ENCODE results near the gene GPR84. TPM values are rescaled to one million over a fixed set of nuclear protein-coding genes. Genes with fewer than 3 reads are reported as not detected.

Gene GPR84
- total RNA-seq, 4 donors from 2014 or later: not detected

DNA sequence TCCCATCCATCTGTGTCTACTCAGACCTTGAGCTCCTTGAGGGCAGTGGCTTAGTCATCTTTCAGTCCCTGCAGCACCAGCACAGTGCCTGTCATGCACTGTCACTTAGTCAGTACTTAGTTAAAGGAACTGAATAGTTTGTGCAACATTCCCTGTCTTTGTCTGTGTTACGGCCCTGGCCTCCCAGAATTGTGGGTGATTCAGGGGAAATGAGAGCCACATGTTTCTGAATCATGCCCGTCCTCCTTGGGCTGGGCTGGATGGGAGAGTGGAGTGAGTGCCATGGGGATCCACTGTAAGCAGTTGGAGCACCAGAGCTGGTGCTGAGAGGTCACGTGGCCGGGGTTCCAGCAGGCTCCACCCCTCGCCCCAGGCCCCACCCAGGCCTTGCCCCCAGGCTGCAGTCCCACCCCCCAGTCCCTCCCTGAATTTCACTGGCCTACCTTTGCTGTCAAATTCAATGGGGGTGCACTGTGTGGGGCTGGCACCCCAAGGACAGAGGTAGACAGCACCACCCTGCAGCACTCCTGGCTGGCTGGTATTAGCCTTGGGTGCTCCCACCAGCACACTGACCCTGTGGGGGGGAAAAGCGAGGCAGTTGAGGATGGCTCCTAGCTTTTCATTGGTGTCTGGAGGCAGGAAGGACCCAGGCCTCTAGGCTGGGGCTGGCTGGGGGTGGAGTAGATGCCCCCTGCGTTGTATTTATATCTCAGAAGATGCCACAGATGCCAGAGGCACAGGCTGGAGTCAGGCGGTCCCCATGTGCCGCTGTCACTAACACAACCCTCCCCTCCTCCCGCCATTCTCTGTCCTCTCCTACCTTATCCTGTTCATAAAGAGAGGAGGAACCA, 47.3 kb upstream of the GPR84 start:
- TF ChIP-seq EP300 (IDR thresholded peaks at IDR 0.05; ENCODE audit: low read depth) (no peak), POLR2AphosphoS5 (IDR thresholded peaks at IDR 0.05) (no peak)
- peak; percentile 41 for DNase-seq
- 56 to 69% methylated on average over 3 to 10 of the region's 10 CpGs for WGBS, 2 donors (ENCODE audit: low coverage in 1 of 2)
- peaks cover 22 to 64% (median 37%) of the 10 kb centered on the region in 4 donors for H3K4me1 ChIP-seq
- H3K36me3 ChIP-seq: peaks cover 0 to 5% (median 0%) of the 10 kb centered on the region in 4 donors
- intact Hi-C loops (cut with DNase I; ENCODE audit: low total_unique reads) (no loop called here), in situ Hi-C loops (cut with MboI; ENCODE audit: low pct_ligation_motif_present in 1 of 4, low pct_unique_long_range_greater_than_20kb in 1 of 4, low sequenced_read_pairs in 3 of 4) (no loop called here)
- H3K4me3 ChIP-seq: peak overlapping the region in 2 of 4 donors; percentile 17 to 98
- peaks cover under 1% of the 10 kb centered on the region for H3K27me3 ChIP-seq
- H3K9me3 ChIP-seq: no peaks in the 10 kb centered on the region
- H3K27ac ChIP-seq: peak overlapping the region; percentile 75 to 97 (median 88)

DNA sequence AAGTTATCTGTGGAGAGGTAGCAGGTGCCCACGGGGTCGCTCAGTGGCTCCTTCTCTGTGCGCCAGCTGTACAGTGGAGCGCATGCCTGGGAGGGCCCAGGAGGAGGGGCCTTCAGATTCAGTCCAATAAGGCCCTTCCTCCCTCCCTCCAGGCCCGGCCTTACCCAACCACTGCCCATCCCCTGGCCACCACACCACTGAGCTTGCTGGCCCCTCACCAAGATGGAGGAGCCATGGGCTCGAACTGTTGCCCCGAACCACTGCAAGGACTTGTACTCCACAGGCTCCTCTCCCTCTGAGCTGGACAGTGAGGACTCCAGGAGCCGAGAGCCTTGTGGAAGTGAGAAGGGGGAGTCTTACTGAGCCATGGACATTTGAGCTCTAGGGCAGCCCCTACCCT, 45.0 kb upstream of the GPR84 start:
- 87% methylated on average over 8 of the region's 8 CpGs; no CpG with 5 or more reads in 1 of the 2 donors for WGBS, 2 donors (ENCODE audit: low coverage in 1 of 2)

DNA sequence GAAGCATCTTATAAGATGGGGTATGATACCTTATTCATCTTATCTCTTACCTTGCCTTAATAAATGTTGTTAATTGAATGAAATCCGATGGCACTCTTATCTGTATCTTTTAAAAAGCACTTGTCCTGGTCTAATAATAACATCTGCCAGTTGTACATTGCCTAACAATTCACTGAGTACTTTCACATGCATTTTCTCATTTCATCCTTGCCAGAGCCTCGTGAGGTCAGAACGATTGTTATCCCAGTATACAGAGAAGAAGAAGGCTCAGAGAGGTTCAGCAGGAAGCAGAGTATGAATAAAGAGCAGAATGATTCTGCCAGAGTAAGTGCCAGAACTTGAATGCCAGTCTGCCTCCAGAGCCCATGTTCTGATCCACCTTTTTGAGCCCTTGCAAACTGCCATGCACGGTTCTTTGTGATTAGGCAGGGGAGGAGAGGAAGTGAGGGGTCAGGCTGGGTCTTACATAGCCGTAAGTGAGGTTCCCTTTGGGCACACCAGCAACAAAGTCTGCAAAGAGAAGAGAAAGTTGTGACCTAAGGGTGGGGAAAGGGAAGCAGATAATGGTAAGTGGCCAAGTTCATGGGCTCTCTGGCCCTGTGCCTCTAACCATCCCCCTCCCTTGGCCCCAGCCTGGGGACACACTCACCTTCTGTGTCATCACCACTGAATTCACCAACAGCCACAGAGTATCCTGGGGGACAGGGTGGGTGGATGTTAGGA, 43.1 kb upstream of the GPR84 start:
- no peaks in the 10 kb centered on the region for H3K9me3 ChIP-seq
- peaks cover 0 to 27% (median 9%) of the 10 kb centered on the region in 4 donors for H3K36me3 ChIP-seq
- intact Hi-C loops (cut with DNase I; ENCODE audit: low total_unique reads) (no loop called here), in situ Hi-C loops (cut with MboI; ENCODE audit: low pct_ligation_motif_present in 1 of 4, low pct_unique_long_range_greater_than_20kb in 1 of 4, low sequenced_read_pairs in 3 of 4) (no loop called here)
- H3K4me1 ChIP-seq: peaks cover 8 to 21% (median 11%) of the 10 kb centered on the region in 4 donors
- no peak for TF ChIP-seq POLR2A (IDR thresholded peaks at IDR 0.05)
- peak in 1 of 3 donors; percentile 37 for TF ChIP-seq POLR2AphosphoS5 (IDR thresholded peaks at IDR 0.05)
- no peak for TF ChIP-seq CTCF (IDR thresholded peaks at IDR 0.05)
- DNase-seq: no peak
- WGBS, 2 donors (ENCODE audit: low coverage in 1 of 2): 55 to 59% methylated on average over 4 to 5 of the region's 5 CpGs
- H3K27ac ChIP-seq: peak overlapping the region; percentile 18 to 55 (median 42)
- H3K4me3 ChIP-seq: no peak overlapping the region
- H3K27me3 ChIP-seq: no peaks in the 10 kb centered on the region

More for the DNA sequence above, 45.0 kb upstream of the GPR84 start:
- in situ Hi-C loops (cut with MboI; ENCODE audit: low pct_ligation_motif_present in 1 of 4, low pct_unique_long_range_greater_than_20kb in 1 of 4, low sequenced_read_pairs in 3 of 4) (no loop called here), intact Hi-C loops (cut with DNase I; ENCODE audit: low total_unique reads) (no loop called here)
- Histone ChIP-seq H3K27ac (peak overlapping the region; percentile 7 to 55 (median 20)), H3K27me3 (no peaks in the 10 kb centered on the region), H3K4me3 (no peak overlapping the region), H3K36me3 (peaks cover 0 to 13% (median 2%) of the 10 kb centered on the region in 4 donors), H3K4me1 (peaks cover 19 to 40% (median 28%) of the 10 kb centered on the region in 4 donors), H3K9me3 (no peaks in the 10 kb centered on the region)
- no peak for TF ChIP-seq CTCF (IDR thresholded peaks at IDR 0.05)
- TF ChIP-seq POLR2A (IDR thresholded peaks at IDR 0.05): no peak
- TF ChIP-seq POLR2AphosphoS5 (IDR thresholded peaks at IDR 0.05): no peak
- TF ChIP-seq EP300 (IDR thresholded peaks at IDR 0.05; ENCODE audit: low read depth): no peak
- no peak for DNase-seq

- in situ Hi-C loops (cut with MboI; ENCODE audit: low pct_ligation_motif_present in 1 of 4, low pct_unique_long_range_greater_than_20kb in 1 of 4, low sequenced_read_pairs in 3 of 4) (no loop called here), intact Hi-C loops (cut with DNase I; ENCODE audit: low total_unique reads) (no loop called here)
- H3K4me3 ChIP-seq: no peak overlapping the region
- peaks cover 0 to 41% (median 18%) of the 10 kb centered on the region in 4 donors for H3K36me3 ChIP-seq
- H3K27me3 ChIP-seq: no peaks in the 10 kb centered on the region
- 69 to 84% methylated on average over 2 to 7 of the region's 7 CpGs for WGBS, 2 donors (ENCODE audit: low coverage in 1 of 2)
- no peak for DNase-seq
- H3K9me3 ChIP-seq: no peaks in the 10 kb centered on the region
- H3K27ac ChIP-seq: peak overlapping the region in 3 of 4 donors; percentile 26 to 40 (median 38)
- TF ChIP-seq CTCF (IDR thresholded peaks at IDR 0.05) (no peak), EP300 (IDR thresholded peaks at IDR 0.05; ENCODE audit: low read depth) (no peak), POLR2AphosphoS5 (IDR thresholded peaks at IDR 0.05) (no peak), POLR2A (IDR thresholded peaks at IDR 0.05) (no peak)
- H3K4me1 ChIP-seq: peaks cover 0 to 5% (median 2%) of the 10 kb centered on the region in 4 donors
These were observed 41.3 kb upstream of the GPR84 start for GRCh38 chr12:54405573-54405972.

Data from transverse colon (tissue), 4 donors.